ENCODE results near the gene HOXC11. TPM values are rescaled to one million over a fixed set of nuclear protein-coding genes. Genes with fewer than 3 reads are reported as not detected.
A peak's percentile ranks its signal among the peaks of the same experiment; 100 is the strongest.

HOXC11 gene
- total RNA-seq, 4 donors from 2014 or later: 0.69 to 3.3 TPM; not detected in 2

GRCh38 chr12:54005853-54006558, 33.1 kb downstream of the HOXC11 start:
- Histone ChIP-seq H3K4me3 (peak overlapping the region in 1 of 2 donors; percentile 14), H3K9me3 (no peaks in the 10 kb centered on the region), H3K4me1 (no peaks in the 10 kb centered on the region), H3K27ac (no peak overlapping the region), H3K27me3 (peaks cover 9 to 33% of the 10 kb centered on the region in 2 donors), H3K36me3 (no peaks in the 10 kb centered on the region)
- DNase-seq: peak; percentile 87 to 92
- no peak for TF ChIP-seq POLR2A (IDR thresholded peaks at IDR 0.05)
- TF ChIP-seq, protein P1, sequence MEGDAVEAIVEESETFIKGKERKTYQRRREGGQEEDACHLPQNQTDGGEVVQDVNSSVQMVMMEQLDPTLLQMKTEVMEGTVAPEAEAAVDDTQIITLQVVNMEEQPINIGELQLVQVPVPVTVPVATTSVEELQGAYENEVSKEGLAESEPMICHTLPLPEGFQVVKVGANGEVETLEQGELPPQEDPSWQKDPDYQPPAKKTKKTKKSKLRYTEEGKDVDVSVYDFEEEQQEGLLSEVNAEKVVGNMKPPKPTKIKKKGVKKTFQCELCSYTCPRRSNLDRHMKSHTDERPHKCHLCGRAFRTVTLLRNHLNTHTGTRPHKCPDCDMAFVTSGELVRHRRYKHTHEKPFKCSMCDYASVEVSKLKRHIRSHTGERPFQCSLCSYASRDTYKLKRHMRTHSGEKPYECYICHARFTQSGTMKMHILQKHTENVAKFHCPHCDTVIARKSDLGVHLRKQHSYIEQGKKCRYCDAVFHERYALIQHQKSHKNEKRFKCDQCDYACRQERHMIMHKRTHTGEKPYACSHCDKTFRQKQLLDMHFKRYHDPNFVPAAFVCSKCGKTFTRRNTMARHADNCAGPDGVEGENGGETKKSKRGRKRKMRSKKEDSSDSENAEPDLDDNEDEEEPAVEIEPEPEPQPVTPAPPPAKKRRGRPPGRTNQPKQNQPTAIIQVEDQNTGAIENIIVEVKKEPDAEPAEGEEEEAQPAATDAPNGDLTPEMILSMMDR (IDR thresholded peaks at IDR 0.05): peak; percentile 91 to 96 (median 94)
- intact Hi-C loops (cut with DNase I; ENCODE audit: low total_unique reads): loop anchor here (5.0 kb wide), 1 partner anchor 186 kb away; no protein-coding TSS in a partner anchor

DNA sequence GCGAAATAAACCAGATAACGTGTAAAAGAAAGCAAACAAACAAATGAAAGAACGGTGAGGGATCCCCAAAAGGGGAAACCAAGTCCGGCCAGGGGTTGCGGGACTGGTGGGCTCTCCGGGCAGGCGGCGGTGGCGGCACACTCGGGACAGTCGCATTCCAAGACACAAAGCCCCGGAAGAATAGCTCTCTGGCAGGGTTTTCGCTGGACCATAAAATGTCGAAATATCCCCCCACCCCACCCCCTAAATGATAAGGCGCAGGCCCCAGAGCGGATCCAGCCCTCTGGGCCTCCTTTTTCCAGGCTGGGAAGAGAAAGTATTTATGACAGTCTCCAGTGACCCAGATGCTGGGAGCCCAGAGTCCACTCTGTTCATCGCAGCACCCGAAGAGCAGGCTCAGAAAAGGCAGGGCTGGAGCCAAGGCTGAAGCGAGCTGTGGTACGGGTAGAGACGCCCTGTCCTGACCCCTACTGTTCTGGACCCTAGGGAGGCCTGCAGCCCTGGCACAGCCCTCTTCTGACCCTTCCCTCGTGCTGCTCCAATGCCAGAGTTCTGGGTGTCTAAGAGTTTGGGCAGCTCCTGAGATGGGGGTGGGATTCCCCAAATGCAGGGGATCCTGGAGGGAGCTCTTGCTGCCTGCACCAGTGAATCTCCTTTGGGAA, 33.8 kb downstream of the HOXC11 start:
- Histone ChIP-seq H3K36me3 (no peaks in the 10 kb centered on the region), H3K27me3 (peaks cover 6 to 38% of the 10 kb centered on the region in 2 donors), H3K4me1 (no peaks in the 10 kb centered on the region), H3K9me3 (no peaks in the 10 kb centered on the region), H3K4me3 (peak overlapping the region in 1 of 2 donors; percentile 14), H3K27ac (no peak overlapping the region)
- DNase-seq: no peak
- TF ChIP-seq, protein P1 (IDR thresholded peaks at IDR 0.05): no peak
- TF ChIP-seq POLR2A (IDR thresholded peaks at IDR 0.05): no peak
- intact Hi-C loops (cut with DNase I; ENCODE audit: low total_unique reads): loop anchor here (5.0 kb wide), 1 partner anchor 186 kb away; no protein-coding TSS in a partner anchor

DNA sequence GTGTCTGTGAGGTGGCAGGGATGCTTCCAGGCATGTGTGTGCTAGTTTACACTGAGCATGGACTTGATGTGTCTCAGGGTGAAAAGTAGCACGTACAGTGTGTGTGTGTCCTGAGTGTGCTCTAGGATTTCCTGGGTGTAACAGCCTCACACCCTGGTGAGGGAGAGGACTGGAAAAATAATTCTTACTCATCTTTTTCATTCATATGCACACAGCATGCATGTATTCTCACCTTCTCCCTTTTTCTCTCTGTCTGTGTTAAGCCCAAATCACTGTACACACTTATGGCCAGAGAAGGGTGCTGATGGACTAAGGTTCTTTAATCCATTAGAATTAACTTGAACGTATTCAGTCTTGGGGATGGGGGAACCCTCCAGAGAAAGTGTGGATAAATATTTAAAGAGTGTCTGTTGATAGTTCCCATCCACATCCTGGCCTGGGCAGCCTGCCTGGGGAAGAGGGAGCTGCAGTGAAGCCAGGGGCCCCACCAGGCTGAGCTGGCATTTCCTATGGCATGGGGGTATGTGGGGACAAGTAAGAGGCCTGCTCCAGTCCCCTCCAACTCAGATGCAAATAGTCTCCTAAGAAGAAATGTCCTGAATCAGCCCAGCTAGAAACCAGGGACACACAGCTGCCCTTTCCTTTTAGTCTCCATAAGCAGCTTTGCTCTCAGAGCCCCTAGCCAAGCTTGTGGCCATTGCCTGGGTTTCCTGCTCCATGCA, 34.8 kb downstream of the HOXC11 start:
- Histone ChIP-seq H3K9me3 (no peaks in the 10 kb centered on the region), H3K4me3 (no peak overlapping the region), H3K36me3 (no peaks in the 10 kb centered on the region), H3K27me3 (peaks cover 4 to 41% of the 10 kb centered on the region in 2 donors), H3K4me1 (no peaks in the 10 kb centered on the region), H3K27ac (no peak overlapping the region)
- no peak for DNase-seq
- intact Hi-C loops (cut with DNase I; ENCODE audit: low total_unique reads): loop anchor here (5.0 kb wide), 1 partner anchor 185 kb away; no protein-coding TSS in a partner anchor
- no peak for TF ChIP-seq POLR2A (IDR thresholded peaks at IDR 0.05)
- TF ChIP-seq, protein P1 (IDR thresholded peaks at IDR 0.05): no peak

- H3K4me3 ChIP-seq: no peak overlapping the region
- DNase-seq: no peak
- H3K4me1 ChIP-seq: no peaks in the 10 kb centered on the region
- H3K9me3 ChIP-seq: no peaks in the 10 kb centered on the region
- peaks cover 4 to 36% of the 10 kb centered on the region in 2 donors for H3K27me3 ChIP-seq
- no peaks in the 10 kb centered on the region for H3K36me3 ChIP-seq
- intact Hi-C loops (cut with DNase I; ENCODE audit: low total_unique reads): loop anchor here (5.0 kb wide), 1 partner anchor 184 kb away; no protein-coding TSS in a partner anchor
- no peak for TF ChIP-seq POLR2A (IDR thresholded peaks at IDR 0.05)
- TF ChIP-seq, protein P1 (IDR thresholded peaks at IDR 0.05): no peak
- no peak overlapping the region for H3K27ac ChIP-seq
Observed at GRCh38 chr12:54008260-54008552, 35.3 kb downstream of the HOXC11 start.
